Suprapubic skin (tissue), 4 donors: ENCODE results near the gene ARVCF. TPM values are rescaled to one million over a fixed set of nuclear protein-coding genes. Genes with fewer than 3 reads are reported as not detected.

Experiments used
- DNase-seq, 2 donors: peaks; one replicate each; pipeline ENCODE4 v3.0.0-alpha.2; 2019; ENCODE audit warnings: low spot score in 2 of 2
- H3K27ac ChIP-seq: fragments of 200-600 bp; sonication (generic); one replicate; pipeline ENCODE4 v1.5.1; 2019
- H3K27me3 ChIP-seq: fragments of 200-600 bp; sonication (generic); one replicate; pipeline ENCODE4 v1.5.1; 2019
- H3K36me3 ChIP-seq: fragments of 200-600 bp; sonication (generic); one replicate; pipeline ENCODE4 v1.5.1; 2019
- H3K4me1 ChIP-seq: fragments of 200-600 bp; sonication (generic); one replicate; pipeline ENCODE4 v1.5.1; 2019
- H3K4me3 ChIP-seq: fragments of 200-600 bp; sonication (generic); one replicate; pipeline ENCODE4 v1.5.1; 2019; ENCODE audit warnings: mild to moderate bottlenecking
- H3K9me3 ChIP-seq: fragments of 200-600 bp; sonication (generic); one replicate; pipeline ENCODE4 v1.5.1; 2019
- EP300 ChIP-seq: sonication (generic); formaldehyde crosslinking; IDR thresholded peaks from one replicate; pipeline ENCODE4 v1.6.1; 2017; ENCODE audit warnings: antibody characterized with exemption
- POLR2A ChIP-seq, 2 donors: fragments of 450-650 bp; IDR thresholded peaks; one replicate each; pipeline ENCODE4 v1.6.1; 2017; ENCODE audit warnings: antibody characterized with exemption in 2 of 2, mild to moderate bottlenecking in 2 of 2, moderate library complexity in 2 of 2
- POLR2AphosphoS5 ChIP-seq, 3 donors: sonication (generic); formaldehyde crosslinking; IDR thresholded peaks; one replicate each; pipeline ENCODE4 v1.6.1; 2017; ENCODE audit warnings: antibody characterized with exemption in 3 of 3
- WGBS: methylation state at CpG from one replicate; pipeline ENCODE4 v1.1.5; 2018; 5-methylcytosine and 5-hydroxymethylcytosine counted together
- total RNA-seq, 4 donors: library from RNA; depleted of rRNA; stranded (reverse); fragments of >200 nt; gene quantifications; one replicate each; pipeline ENCODE4 v1.1.0, GENCODE V29; 2016
- TF ChIP-seq, protein P1 (sequence below), 2 donors: fragments of 200-600 bp in 1 of 2; fragments of 450-650 bp in 1 of 2; sonication (generic) in 1 of 2; IDR thresholded peaks; one replicate each; pipeline ENCODE4 v1.5.1; 2016 to 2019; ENCODE audit warnings: antibody characterized with exemption in 2 of 2, mild to moderate bottlenecking in 1 of 2, moderate library complexity in 1 of 2

Gene ARVCF
- total RNA-seq, 4 donors from 2014 or later = 22.9 to 38.4 (median 26.0) TPM

DNA sequence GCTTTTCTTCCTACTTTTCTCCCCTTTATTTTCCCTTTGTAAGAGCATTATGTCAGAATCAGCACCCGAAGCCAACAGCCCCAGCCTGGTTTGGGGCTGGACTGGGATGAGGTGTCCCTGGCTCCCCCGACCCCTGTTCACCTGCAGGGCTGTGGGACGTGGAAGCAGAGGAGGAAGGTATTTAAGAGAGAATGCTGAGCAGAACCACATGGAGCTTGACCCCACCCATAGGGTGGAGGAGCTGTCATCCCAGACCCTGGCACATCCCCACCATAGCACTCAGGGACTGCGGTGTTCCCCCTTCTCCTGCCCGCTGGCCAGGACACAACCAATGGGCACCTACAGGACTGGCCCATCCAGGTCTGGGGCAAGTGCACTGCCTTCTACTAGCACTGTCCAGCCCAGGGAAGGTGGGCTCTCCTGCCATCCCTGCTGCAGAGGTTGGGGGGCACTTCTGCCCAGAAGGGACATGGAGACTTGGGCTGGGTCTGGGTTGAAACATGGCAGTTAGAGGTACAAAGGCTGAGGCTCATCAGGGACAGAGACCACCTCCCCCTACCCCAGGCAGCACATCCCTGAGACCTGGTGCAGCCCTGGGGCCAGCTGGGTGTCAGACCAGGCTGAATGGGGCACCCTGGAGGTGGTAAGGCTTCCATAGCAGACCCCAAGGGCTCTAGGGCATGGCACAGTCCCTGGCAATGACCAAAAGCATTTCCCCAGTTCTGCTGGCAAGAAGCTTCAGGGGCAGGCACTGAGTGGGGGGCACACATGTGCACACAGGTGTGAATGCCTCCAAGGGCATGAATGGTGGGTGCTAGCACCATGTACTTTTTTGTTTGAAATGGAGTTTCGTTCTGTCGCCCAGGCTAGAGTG lies 23.9 kb upstream of the ARVCF start:
- Histone ChIP-seq H3K4me1 (no peaks in the 10 kb centered on the region), H3K4me3 (no peak overlapping the region), H3K27me3 (no peaks in the 10 kb centered on the region), H3K27ac (no peak overlapping the region), H3K9me3 (no peaks in the 10 kb centered on the region), H3K36me3 (peaks cover 64% of the 10 kb centered on the region)
- no peak for DNase-seq
- TF ChIP-seq POLR2AphosphoS5 (IDR thresholded peaks at IDR 0.05) (no peak), EP300 (no peak), POLR2A (IDR thresholded peaks at IDR 0.05) (no peak)
- TF ChIP-seq, protein P1, sequence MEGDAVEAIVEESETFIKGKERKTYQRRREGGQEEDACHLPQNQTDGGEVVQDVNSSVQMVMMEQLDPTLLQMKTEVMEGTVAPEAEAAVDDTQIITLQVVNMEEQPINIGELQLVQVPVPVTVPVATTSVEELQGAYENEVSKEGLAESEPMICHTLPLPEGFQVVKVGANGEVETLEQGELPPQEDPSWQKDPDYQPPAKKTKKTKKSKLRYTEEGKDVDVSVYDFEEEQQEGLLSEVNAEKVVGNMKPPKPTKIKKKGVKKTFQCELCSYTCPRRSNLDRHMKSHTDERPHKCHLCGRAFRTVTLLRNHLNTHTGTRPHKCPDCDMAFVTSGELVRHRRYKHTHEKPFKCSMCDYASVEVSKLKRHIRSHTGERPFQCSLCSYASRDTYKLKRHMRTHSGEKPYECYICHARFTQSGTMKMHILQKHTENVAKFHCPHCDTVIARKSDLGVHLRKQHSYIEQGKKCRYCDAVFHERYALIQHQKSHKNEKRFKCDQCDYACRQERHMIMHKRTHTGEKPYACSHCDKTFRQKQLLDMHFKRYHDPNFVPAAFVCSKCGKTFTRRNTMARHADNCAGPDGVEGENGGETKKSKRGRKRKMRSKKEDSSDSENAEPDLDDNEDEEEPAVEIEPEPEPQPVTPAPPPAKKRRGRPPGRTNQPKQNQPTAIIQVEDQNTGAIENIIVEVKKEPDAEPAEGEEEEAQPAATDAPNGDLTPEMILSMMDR (IDR thresholded peaks at IDR 0.05) = no peak
- WGBS = 83% methylated on average over 5 of the region's 7 CpGs

DNA sequence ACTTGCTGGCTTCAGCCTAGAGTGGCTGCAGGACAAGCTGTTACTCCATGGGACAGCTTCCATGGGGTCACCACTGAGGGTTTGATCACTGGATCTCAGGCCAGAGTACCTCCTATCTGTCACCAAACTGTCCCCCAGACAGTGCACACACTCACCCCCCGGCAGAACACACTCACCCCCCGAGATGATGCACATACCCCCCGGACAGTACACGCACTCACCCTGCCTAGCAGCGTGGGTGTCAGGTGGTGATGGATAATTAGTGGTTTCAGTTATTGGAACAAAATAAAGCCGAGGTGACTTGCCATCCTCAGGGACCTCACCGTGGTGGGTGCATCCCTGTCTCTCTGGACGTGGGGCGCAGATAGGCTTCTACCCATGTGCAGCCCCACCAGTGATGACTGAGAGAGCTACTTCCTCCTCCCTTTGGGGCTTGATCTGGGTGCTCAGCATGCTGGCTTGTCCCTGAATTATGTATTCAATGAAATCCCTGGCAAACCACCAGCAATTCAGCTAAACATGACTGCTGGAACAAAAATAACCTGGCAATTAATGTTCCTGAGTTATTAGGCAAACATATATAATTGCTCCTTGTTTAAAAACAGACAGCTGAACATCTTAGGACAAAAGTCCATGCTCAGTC lies 23.2 kb upstream of the ARVCF start:
- Histone ChIP-seq H3K4me1 (no peaks in the 10 kb centered on the region), H3K27me3 (no peaks in the 10 kb centered on the region), H3K9me3 (no peaks in the 10 kb centered on the region), H3K36me3 (peaks cover 64% of the 10 kb centered on the region), H3K4me3 (no peak overlapping the region), H3K27ac (no peak overlapping the region)
- 70% methylated on average over 8 of the region's 9 CpGs for WGBS
- no peak for DNase-seq
- TF ChIP-seq EP300 = no peak
- TF ChIP-seq, protein P1 (IDR thresholded peaks at IDR 0.05) = no peak
- no peak for TF ChIP-seq POLR2AphosphoS5 (IDR thresholded peaks at IDR 0.05)
- no peak for TF ChIP-seq POLR2A (IDR thresholded peaks at IDR 0.05)

DNA sequence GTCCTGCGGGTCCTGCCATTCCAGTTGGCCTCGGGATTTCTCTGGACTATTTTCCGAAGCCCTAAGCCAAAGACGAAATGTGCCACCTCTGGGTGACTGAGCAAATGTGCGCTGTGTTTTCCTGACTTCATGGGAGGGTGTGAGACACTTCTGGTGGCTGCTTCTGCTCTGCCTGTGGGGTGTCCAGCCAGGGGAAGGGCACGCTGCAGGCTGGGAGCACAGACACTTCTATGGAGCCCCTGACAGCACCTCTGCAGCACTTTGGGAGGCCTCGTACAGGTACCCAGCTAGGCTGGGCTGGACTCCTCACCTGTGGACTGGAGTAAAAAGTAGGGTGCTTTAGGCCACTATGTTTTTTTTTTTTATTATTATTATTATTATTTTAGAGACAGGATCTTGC lies 22.0 kb upstream of the ARVCF start:
- DNase-seq = no peak

DNA sequence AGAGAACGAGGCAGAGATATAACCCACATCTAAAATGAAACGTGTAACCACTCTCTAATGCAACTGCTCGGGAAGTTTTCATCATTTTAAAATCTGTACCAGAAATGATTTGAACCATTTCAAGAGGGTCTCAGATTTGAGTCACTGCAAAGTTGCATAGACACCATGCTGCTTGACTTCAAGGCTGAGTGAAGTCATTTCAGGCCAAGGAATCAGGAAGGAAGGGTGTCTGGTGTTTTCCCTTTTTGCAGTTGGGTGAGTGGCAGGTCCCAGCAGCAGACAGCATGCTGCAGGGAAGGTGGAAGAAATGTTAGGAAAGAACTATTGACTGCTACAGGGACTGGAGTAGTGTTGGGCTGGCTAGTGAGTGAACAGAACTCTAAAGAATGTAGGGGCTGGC lies 20.8 kb upstream of the ARVCF start:
- no peaks in the 10 kb centered on the region for H3K9me3 ChIP-seq
- H3K4me3 ChIP-seq = no peak overlapping the region
- WGBS = 82% methylated on average over 3 of the region's 3 CpGs
- no peaks in the 10 kb centered on the region for H3K27me3 ChIP-seq
- H3K36me3 ChIP-seq = peaks cover 45% of the 10 kb centered on the region
- no peak overlapping the region for H3K27ac ChIP-seq
- H3K4me1 ChIP-seq = peaks cover 12% of the 10 kb centered on the region
- DNase-seq = no peak
- TF ChIP-seq, protein P1 (IDR thresholded peaks at IDR 0.05) = no peak
- TF ChIP-seq POLR2AphosphoS5 (IDR thresholded peaks at IDR 0.05) (no peak), EP300 (no peak), POLR2A (IDR thresholded peaks at IDR 0.05) (no peak)

More for the DNA sequence above, 22.0 kb upstream of the ARVCF start:
- Histone ChIP-seq H3K27ac (no peak overlapping the region), H3K36me3 (peaks cover 55% of the 10 kb centered on the region), H3K4me3 (no peak overlapping the region), H3K27me3 (no peaks in the 10 kb centered on the region), H3K4me1 (no peaks in the 10 kb centered on the region), H3K9me3 (no peaks in the 10 kb centered on the region)
- WGBS = 85% methylated on average over 7 of the region's 7 CpGs
- TF ChIP-seq POLR2A (IDR thresholded peaks at IDR 0.05) = no peak

DNA sequence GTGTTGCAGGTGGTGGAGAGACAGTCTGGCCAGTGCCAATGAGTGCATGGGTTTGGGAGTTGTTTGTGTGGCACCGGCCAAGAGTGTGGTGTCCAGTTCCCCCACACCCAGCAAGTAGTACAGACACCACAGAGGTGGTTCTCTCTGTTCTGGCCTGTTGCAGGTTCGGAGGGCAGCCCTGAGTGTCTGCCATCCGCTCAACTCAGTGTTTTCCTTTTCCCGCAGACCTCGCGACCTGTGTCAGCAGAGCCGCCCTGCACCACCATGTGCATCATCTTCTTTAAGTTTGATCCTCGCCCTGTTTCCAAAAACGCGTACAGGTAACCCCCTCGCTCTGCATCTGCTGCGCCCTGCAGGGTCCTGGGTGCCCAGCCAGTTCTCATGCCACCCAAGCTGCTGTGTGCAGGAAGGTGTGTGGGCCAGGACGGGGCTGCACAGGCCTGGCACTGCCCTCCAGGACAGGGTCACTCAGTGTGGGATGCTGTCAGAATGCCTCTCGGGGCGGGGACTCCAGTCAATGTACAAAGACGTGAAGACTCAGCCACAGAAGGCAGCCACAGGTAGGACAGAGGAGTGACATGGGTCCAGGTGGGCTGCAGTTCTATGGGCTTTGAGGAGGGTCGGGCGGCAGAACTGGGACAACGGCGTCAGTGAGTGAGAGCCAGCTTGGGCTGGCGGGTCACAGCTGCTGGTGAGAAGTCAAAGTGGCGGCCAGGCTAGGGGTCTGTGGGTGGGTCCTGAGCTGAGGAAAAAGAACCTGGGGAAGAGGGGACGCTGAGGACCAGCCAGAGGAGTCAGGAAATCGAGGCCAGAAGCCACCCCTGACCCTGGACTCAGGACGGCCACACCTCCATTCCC lies 20.1 kb upstream of the ARVCF start:
- Histone ChIP-seq H3K36me3 (peaks cover 43% of the 10 kb centered on the region), H3K4me1 (peaks cover 17% of the 10 kb centered on the region), H3K27ac (no peak overlapping the region), H3K9me3 (no peaks in the 10 kb centered on the region), H3K4me3 (no peak overlapping the region), H3K27me3 (no peaks in the 10 kb centered on the region)
- DNase-seq = no peak
- TF ChIP-seq POLR2AphosphoS5 (IDR thresholded peaks at IDR 0.05) (no peak), EP300 (no peak), POLR2A (IDR thresholded peaks at IDR 0.05) (no peak)
- TF ChIP-seq, protein P1 (IDR thresholded peaks at IDR 0.05) = no peak
- WGBS = 95% methylated on average over 24 of the region's 25 CpGs
